ENCODE measurements around the gene PAXX.

PAXX gene, protein sequence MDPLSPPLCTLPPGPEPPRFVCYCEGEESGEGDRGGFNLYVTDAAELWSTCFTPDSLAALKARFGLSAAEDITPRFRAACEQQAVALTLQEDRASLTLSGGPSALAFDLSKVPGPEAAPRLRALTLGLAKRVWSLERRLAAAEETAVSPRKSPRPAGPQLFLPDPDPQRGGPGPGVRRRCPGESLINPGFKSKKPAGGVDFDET

DNA sequence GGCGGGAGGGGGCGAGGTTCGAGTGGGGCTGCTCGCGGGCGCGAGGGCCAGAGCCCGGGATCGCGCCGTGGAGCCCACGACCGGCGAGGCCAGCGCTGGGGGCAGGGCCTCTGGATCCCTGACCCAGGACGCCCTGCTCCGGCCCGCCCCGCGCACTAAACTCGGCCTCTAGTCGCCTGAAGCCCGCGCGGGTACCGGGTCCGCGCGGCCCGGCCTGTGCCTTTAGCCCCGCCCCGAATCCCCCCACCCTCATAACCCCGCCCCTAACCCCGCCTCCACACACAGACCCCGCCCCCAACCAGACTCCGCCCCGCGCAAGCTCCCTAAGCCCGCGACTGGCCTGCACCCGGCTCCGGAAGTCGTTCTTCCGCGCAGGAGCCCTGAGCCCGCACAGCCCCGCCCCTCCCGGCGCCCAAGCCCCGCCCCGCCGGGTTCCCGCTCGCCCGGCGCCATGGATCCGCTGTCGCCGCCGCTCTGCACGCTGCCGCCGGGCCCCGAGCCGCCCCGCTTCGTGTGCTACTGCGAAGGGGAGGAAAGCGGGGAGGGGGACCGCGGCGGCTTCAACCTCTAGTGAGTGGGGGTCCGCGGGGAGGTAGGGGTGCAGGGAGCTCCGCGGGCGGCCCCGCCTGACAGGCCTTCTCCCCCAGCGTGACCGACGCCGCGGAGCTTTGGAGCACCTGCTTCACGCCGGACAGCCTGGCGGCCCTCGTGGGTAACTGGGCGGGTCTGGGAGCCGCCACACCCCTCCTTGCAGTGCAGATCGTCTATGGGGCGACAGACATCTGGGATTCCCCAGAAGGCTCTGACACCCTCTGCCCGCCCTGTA lies at the start of gene PAXX:
TSS of gene PAXX (plus strand) at position 430 of the 826 bp plus-strand sequence. CDS start at position 452, 22 bp downstream.
- no peak for DNase-seq (ENCODE audit: low read depth, low spot score)

DNA sequence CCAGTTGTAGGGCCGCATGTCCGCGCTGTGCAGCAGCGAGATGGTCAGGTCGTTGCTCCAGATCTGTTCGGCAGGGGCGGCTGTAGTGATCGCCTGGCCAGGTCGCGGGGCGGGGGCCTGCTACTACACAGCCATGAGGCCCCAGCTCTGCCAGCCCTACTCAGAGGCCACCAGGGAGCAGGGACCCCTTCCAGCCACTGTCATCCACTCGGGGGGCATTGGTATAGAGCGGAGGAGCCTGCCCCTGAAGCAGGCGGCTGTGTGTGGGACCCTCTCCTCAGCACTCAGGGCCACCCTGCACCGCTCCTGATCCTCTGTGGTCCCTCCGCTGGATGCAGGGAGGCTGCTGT lies 49.4 kb upstream of the PAXX start:
- DNase-seq (ENCODE audit: low read depth, low spot score), result no peak

DNA sequence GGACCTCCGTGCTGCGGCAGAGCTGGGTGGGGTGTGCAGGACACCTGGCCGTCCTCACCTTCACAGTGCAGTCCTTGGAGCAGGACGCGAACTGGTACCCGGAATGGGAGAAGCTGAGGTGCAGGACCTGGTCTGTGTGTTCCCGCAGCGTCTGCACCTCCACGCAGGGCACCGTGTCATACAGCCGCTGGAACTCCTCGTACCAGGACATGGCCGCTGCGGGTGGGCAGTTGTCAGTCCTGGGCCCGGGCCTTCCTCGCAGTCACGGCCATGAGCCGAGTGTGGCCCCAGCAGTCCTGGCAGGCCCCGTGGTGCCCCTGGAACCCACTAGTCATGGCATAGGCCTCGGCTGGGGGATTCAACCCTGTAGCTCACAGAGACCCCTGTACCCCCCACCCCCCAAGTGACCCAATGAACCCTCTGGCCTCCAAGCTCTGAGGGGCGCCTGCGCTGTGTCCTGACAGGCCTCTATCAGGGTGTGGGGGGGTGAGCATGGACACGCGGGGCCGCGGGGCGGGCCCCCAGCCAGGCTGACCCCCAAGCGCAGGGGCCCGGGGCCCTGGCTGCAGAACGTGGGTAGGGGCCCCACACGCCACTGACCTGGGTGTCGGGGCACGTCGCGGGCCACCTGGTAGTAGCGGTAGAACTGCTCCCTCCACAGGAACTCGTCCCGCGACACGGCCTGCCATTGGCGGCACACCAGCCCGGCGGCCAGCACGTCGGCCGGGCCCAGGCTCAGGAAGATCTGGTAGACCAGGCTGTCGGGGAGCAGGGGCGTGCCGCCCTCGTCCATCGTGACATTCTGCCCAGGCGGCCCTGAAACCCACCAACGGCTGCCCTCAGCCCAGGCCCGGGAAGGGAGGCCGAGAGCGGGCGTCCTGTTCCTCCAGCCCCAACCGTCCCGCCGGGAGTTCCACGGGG lies 48.7 kb upstream of the PAXX start:
- DNase-seq (ENCODE audit: low read depth, low spot score), result no peak

DNA sequence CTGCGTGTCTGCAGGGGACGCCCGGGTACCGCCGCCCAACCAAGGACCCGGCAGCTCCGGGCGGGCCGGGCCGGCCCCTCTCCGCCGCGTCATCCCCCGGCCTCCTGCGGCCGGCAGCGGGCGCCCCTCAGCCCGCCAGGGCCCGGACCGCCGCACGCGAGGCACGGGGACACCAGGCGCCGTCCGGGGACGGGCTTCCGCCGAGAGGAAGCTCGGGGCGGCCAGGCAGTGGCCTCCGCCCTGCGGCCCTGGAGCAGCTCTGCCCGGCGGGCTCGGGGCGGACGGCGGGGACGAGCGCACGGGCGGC lies 48.1 kb upstream of the PAXX start:
- no peak for DNase-seq (ENCODE audit: low read depth, low spot score)

DNA sequence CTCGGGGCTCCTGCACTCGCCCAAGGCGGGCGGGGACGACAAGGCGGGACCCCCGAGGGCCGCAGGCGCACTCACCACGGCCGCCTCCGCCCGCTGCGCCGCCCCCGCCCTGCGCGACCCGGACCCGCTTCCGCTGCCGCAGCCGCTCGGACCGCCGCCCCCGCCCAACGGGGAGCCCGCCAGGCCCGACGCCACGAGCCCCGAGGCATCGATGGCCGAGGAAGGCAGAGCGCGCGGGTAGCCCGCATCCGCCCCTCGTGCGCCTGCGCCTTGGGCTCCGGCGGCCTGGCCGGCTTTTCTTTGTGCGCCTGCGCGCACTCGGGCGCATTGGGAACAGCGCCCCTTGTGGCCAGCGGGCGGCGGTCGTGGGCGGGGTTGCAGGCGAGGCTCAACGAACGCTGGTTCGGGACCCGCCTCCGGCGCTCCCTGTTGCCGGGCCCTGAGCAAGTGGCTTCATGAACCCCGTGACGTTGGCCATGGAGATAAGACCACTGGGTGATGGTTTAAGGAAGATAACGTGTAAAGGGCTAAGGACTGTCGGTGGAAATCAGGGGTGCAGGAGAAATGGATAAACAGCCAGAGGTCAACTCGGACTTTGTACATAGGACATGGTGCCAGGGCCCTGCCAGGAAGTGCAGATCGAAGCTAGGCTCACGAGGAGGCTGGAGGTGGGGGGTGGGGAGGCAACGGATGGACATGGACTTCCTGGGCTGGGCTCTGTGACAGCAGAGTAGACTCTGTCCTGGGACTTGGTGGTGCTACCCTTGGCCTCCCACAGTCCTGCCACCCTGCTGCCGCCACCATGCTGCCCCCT lies 47.5 kb upstream of the PAXX start, which contains the start of the genes C8G and FBXW5:
TSS of gene C8G (plus strand) at position 725 of the 814 bp plus-strand sequence. CDS start at position 803, 78 bp downstream.
TSS of gene FBXW5 (minus strand) at position 220 of the 814 bp plus-strand sequence. CDS start 655 bp downstream, outside the sequence.
- DNase-seq (ENCODE audit: low read depth, low spot score), result peak; percentile 56

DNA sequence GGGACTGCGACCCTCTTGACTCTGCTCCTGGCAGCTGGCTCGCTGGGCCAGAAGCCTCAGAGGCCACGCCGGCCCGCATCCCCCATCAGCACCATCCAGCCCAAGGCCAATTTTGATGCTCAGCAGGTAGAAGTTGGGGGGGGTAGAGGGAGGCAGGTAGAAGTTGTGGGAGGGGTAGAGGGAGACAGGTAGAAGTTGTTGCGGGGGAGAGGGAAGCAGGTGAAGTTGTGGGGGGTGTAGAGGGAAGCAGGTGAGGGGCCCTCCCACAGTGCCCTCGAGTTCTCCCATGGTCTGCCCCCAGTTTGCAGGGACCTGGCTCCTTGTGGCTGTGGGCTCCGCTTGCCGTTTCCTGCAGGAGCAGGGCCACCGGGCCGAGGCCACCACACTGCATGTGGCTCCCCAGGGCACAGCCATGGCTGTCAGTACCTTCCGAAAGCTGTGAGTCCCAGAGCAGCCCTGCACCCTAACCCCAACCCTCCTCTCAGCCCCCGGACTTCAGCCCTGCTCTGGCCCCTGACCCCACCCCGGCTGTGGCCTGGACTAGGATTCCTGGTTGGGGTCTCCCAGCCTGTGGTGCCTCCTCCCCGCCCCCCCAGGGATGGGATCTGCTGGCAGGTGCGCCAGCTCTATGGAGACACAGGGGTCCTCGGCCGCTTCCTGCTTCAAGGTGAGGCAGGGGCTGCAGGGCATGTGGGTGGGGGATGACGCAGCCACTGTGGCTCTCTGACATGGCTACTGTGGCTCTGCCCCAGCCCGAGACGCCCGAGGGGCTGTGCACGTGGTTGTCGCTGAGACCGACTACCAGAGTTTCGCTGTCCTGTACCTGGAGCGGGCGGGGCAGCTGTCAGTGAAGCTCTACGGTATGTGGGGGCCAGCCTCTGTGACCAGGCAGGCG lies 46.6 kb upstream of the PAXX start:
- DNase-seq (ENCODE audit: low read depth, low spot score), result no peak

DNA sequence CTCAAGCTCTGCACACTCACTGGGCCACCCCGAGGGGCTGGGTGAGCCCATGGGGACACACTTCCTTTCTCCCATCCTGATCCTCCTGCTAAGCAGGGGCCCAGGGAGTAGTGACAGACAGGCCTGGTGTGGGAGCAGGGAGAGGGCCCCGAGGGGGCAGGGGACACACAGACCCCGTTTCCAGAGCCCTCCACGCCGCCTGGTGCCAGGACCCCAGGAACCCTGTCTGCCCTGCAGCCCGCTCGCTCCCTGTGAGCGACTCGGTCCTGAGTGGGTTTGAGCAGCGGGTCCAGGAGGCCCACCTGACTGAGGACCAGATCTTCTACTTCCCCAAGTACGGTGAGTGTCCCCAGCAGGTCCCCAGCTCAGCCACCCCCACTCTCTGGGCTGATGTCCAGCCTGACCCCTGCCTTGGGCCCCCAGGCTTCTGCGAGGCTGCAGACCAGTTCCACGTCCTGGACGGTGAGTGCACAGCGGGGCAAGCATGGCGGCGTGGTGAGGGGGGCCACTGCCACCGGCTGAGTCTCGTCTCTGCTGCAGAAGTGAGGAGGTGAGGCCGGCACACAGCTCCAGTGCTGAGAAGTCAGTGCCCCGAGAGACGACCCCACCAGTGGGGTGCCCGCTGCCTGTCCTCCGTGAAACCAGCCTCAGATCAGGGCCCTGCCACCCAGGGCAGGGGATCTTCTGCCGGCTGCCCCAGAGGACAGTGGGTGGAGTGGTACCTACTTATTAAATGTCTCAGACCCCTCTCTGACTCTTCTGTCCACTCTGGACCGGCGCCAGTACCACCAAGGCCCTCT lies 45.8 kb upstream of the PAXX start:
- no peak for DNase-seq (ENCODE audit: low read depth, low spot score)

DNA sequence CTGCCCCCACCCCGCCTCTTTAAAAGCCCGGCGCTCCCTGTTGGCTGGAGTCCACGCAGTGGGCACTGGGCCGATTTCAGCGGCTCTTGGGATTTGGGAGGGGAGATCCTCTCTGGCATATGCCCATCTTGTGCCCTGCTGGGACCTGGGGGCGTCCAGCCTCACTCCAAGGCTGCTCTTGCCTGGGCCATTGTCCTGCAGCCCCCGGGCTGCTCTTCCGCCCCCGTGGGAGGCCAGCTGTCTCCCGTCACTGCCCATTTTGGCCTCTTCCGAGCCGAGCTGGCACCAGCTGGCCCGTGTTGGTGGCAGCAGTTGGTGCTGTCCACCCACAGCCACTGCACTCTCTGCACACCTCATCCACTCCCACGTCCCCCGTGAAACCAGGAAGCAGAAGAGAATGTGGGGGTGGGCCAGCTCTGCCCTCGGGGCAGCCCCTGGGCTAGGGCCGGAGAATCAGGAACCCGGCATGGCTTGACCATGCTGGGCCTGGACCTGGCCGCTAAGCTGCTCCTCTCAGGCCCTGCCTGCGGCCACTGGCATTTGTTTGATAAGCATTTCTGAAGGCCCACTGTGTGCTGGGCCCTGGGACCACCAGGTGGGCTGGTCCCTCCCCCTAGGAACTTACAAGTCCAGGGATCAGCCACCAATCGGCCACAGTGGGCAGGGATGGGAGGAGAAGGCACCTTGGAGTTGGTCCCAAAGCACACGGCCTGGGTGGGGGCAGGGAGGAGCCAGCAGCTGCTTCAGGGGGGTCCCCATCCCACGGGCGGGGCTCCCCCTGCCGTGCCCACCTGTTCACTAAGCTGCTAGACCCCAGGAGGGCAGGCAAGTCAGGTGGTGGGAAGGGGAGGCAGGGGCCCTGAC lies 45.0 kb upstream of the PAXX start:
- no peak for DNase-seq (ENCODE audit: low read depth, low spot score)

DNA sequence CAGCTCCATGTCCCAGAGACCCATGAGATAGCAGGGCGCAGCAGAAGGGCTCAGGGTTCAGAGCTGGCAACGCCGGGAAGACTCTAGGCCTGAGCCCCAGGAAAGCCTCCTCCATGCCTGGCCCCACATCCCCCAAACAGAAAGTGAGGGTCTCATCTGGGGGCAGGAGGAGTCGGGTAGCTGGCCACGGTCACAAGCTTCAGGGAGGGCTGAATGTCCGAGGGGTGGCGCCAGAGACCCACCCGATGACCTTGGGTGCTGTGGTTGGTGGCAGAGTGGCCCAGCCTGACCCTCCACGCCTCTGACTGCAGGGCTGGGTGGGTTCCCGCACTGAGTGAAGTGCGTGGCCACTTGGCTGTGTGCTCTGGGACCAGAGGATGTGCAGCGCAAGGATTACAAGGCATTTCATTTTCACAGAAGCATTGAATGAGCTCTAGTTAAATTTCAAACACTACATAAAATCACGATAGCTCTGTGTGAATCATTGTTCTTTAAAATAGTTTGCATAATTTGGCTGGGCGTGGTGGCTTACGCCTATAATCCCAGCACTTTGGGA lies 44.2 kb upstream of the PAXX start:
- no peak for DNase-seq (ENCODE audit: low read depth, low spot score)

DNA sequence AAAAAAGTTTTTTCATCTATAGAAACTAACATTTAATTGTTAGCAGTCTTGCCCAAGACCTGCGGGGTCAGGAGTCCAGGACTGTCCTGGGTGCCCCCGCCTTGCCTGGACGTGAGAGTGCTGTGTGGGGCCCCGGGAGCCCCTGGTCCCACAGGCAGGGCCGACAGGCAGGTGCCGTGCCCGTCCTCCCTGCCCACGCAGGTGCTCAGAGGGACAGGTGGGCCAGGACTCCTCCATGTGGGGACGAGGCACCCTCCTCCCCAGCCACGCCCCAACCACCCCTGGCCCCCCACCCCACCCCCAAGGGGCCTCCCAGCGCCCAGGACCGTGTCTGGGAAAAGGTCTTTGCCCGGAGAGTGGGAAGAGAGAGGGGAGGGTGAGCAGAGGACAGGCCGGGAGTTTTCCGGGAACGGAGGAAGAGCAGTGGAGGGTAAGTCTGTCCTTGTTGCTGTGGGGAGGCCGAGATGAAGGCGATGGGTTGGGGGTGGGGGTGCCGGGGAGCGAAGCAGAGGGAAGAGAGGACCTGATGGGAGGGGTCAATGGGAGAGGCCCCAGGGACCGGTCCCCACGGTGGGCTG lies 42.9 kb upstream of the PAXX start:
- DNase-seq (ENCODE audit: low read depth, low spot score), result no peak

DNA sequence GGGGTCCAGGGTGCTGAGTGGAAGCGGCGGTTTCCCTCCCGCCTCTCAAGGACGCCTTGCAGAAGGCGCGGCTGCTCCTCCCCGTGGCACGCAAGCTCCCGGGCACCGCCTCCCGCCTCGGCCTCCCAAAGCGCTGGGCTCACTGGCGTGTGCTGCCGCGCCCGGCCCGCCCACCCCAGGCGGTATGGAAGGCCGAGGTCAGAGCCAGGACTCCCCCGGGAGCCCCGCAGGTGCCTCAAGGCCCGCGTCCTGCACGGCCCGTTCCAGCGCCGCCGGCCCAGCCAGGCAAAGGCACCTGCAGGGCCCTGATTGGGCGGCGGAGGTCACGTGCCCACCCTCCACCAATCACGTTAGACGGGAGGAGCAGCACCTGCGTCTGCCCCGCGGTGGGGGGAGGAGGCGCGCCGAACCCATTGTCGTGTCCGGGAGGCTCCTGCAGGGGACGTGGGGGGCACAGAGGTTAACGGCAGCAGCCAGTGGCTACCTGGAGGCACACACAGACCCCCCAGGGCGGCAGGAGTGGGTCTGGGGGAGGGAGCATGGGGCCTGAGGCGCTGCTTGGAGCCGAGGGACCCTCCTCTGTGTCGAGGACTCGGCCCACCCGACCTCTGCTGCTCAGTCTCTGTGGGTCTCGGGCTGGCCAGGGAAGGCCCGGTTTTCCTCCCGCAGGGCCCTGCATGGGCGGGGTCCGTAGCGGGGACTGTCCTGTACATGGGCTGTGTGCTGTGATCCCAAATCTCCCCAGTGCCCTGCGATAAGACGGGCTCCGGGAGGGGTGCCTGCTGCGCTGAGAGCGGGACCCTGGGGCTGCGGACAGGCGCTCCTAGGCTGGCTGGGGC lies 42.2 kb upstream of the PAXX start:
- DNase-seq (ENCODE audit: low read depth, low spot score), result peak; percentile 75

DNA sequence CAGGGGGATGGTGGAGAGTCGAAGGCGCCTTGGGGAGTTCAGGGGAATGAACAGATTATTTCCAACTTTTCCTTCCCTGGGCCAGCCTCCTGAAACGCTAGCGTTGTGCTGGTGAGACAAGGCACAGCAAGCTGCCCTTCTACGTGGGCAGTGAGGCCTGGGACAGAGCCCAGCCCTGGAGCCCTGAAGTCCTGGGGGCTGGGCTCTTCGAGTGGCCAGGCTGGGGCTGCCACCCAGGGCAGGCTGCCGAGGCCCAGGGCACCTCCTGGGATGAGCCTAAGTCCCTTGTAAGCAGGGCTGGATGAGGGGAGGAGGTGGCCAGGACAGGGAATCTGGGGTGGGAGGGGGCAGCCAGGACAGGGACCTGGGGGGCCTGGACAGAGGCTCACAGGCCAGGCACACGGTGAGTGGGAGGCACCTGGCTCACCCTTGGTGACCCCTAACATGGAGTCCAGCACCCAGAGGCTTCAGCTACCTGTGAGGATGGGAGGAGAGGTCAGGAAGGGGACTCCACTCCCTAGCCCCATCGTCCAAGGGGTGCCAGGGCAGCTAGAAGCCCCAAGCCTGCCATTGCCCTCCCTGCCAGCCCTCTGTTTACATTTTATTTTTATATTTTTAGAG lies 41.5 kb upstream of the PAXX start:
- no peak for DNase-seq (ENCODE audit: low read depth, low spot score)

DNA sequence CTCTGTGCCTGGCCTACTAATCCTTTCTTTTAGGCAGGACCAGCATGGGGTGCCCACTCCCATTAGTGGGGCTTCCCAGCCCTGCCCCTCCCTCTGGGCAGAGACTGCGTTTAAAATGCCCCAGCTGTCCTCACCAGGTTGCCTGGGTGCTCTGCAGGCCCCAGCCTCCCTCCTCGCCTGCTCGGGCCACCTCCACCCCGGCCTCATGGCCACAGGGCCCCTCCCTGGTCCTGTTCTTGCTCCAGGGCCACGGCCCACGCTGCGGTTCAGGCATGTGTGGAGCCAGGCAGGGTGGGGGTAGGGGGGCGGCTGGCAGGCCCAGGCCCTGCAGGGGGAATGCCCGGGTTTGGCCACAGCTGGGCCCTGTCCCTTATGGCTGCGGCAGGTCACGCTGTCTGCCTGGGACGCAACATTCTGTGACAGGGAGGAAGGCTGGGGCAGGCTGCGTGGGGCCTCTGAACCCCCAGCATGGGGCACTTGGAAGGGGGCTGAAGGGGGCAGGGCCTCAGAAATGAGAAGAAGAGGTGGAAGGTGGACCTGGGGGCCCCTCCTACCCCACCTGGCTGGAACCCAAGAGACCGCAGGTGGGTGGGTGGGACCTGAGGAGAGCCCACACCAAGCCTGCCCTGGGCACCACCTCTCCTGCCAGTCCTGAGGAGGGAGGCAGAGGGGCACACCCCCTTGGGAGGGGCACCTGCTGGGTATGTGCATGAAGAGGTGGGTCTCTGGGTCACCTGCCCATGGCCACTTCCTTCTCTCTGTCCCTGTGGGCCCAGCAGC lies 40.5 kb upstream of the PAXX start, which contains the start of gene LCN12:
TSS of gene LCN12 (plus strand) at position 733 of the 780 bp plus-strand sequence. CDS start 55 bp downstream, outside the sequence.
- no peak for DNase-seq (ENCODE audit: low read depth, low spot score)

DNA sequence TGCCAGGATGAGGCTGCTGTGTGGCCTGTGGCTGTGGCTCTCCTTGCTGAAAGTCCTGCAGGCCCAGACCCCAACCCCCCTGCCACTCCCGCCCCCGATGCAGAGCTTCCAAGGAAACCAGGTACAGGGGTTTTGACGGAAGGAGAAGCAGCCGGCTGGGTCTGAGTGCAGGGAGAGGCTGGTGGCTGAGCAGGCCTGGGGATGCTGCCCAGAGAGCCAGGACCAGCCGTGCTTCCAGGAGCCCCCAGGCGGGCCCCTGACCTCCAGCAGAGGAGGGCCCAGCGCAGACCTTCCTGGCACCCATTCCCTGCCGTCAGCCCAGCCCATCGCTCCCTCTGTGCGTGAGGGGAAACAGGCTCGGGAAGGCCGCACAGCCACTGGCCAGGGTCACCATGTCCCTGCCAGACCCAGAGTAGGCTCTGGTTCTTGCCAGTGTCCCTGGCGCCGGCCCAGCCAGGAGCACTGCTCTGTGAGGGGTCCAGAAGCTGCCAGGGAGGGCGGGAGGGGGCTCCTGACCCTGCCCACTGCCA lies 39.8 kb upstream of the PAXX start:
- no peak for DNase-seq (ENCODE audit: low read depth, low spot score)

All from iPS DF 19.7 (cell line).